ENCODE measurements around the gene PIP4K2B. TPM values are rescaled to one million over a fixed set of nuclear protein-coding genes. Genes with fewer than 3 reads are reported as not detected.

Gene PIP4K2B
- polyA plus RNA-seq, 1 experiment: 36.8 TPM

- no peak for DNase-seq (ENCODE audit: low read depth, low spot score)
- no peaks in the 10 kb centered on the region for H3K9me3 ChIP-seq (ENCODE audit: control insufficient read depth, insufficient read depth, low read length)
- no peak for TF ChIP-seq CTCF (IDR thresholded peaks at IDR 0.05; ENCODE audit: low read depth, low read length)
- no peaks in the 10 kb centered on the region for H3K27me3 ChIP-seq (ENCODE audit: control insufficient read depth, insufficient read depth, low read length)
- ChIA-PET CTCF (no interaction called here), POLR2A (no interaction called here)
- no peak overlapping the region for H3K27ac ChIP-seq (ENCODE audit: low read depth, low read length)
- no peak overlapping the region for H3K4me3 ChIP-seq (ENCODE audit: low read depth, low read length)
These were observed 16.1 kb downstream of the PIP4K2B start for GRCh38 chr17:38783227-38783626.

GRCh38 chr17:38779965-38780752, 19.2 kb downstream of the PIP4K2B start:
- no peak overlapping the region for H3K4me3 ChIP-seq (ENCODE audit: low read depth, low read length)
- DNase-seq (ENCODE audit: low read depth, low spot score): no peak
- H3K27me3 ChIP-seq (ENCODE audit: control insufficient read depth, insufficient read depth, low read length): no peaks in the 10 kb centered on the region
- H3K27ac ChIP-seq (ENCODE audit: low read depth, low read length): no peak overlapping the region
- ChIA-PET CTCF (interaction anchor here (0.8 kb wide), 1 partner anchor 45 kb away, joined by 3 read pairs; no protein-coding TSS in a partner anchor), POLR2A (no interaction called here)
- no peaks in the 10 kb centered on the region for H3K9me3 ChIP-seq (ENCODE audit: control insufficient read depth, insufficient read depth, low read length)
- no peak for TF ChIP-seq CTCF (IDR thresholded peaks at IDR 0.05; ENCODE audit: low read depth, low read length)

GRCh38 chr17:38777641-38778250, 21.6 kb downstream of the PIP4K2B start:
- Histone ChIP-seq H3K9me3 (ENCODE audit: control insufficient read depth, insufficient read depth, low read length) (no peaks in the 10 kb centered on the region), H3K4me3 (ENCODE audit: low read depth, low read length) (no peak overlapping the region), H3K27ac (ENCODE audit: low read depth, low read length) (no peak overlapping the region), H3K27me3 (ENCODE audit: control insufficient read depth, insufficient read depth, low read length) (no peaks in the 10 kb centered on the region)
- POLR2A ChIA-PET: no interaction called here
- CTCF ChIA-PET: no interaction called here
- DNase-seq (ENCODE audit: low read depth, low spot score): no peak
- no peak for TF ChIP-seq CTCF (IDR thresholded peaks at IDR 0.05; ENCODE audit: low read depth, low read length)

GRCh38 chr17:38773258-38773657, 26.1 kb downstream of the PIP4K2B start:
- no peaks in the 10 kb centered on the region for H3K27me3 ChIP-seq (ENCODE audit: control insufficient read depth, insufficient read depth, low read length)
- POLR2A ChIA-PET: no interaction called here
- no peak for DNase-seq (ENCODE audit: low read depth, low spot score)
- no peak overlapping the region for H3K4me3 ChIP-seq (ENCODE audit: low read depth, low read length)
- H3K9me3 ChIP-seq (ENCODE audit: control insufficient read depth, insufficient read depth, low read length): no peaks in the 10 kb centered on the region
- CTCF ChIA-PET: no interaction called here
- TF ChIP-seq CTCF (IDR thresholded peaks at IDR 0.05; ENCODE audit: low read depth, low read length): no peak
- no peak overlapping the region for H3K27ac ChIP-seq (ENCODE audit: low read depth, low read length)

- Histone ChIP-seq H3K27ac (ENCODE audit: low read depth, low read length) (no peak overlapping the region), H3K4me3 (ENCODE audit: low read depth, low read length) (no peak overlapping the region), H3K9me3 (ENCODE audit: control insufficient read depth, insufficient read depth, low read length) (no peaks in the 10 kb centered on the region), H3K27me3 (ENCODE audit: control insufficient read depth, insufficient read depth, low read length) (no peaks in the 10 kb centered on the region)
- POLR2A ChIA-PET: no interaction called here
- CTCF ChIA-PET: no interaction called here
- no peak for TF ChIP-seq CTCF (IDR thresholded peaks at IDR 0.05; ENCODE audit: low read depth, low read length)
- DNase-seq (ENCODE audit: low read depth, low spot score): no peak
These were observed 30.9 kb downstream of the PIP4K2B start for GRCh38 chr17:38768417-38768816.
